Adrenal gland (tissue), 5 donors: Measurements from ENCODE around the gene RASA3.

Experiments used
- POLR2A ChIP-seq, 2 donors: fragments of 450-650 bp; IDR thresholded peaks; one replicate each; pipeline ENCODE4 v1.6.1; 2017; ENCODE audit warnings: antibody characterized with exemption in 2 of 2, mild to moderate bottlenecking in 2 of 2, moderate library complexity in 1 of 2
- TF ChIP-seq, protein P1 (sequence below), 6 experiments: fragments of 450-650 bp in 4 of 6; fragments of 200-600 bp in 2 of 6; sonication (generic) in 1 of 6; IDR thresholded peaks; 1 replicate in 5 of 6; 2 replicates in 1 of 6; pipeline versions ENCODE4 v1.5.1 to v1.8.0; 2016 to 2021; ENCODE audit warnings: antibody characterized with exemption in 6 of 6, mild to moderate bottlenecking in 2 of 6, moderate library complexity in 1 of 6
- donor health status: DM: no; HTN: no; CAD: no.

DNA sequence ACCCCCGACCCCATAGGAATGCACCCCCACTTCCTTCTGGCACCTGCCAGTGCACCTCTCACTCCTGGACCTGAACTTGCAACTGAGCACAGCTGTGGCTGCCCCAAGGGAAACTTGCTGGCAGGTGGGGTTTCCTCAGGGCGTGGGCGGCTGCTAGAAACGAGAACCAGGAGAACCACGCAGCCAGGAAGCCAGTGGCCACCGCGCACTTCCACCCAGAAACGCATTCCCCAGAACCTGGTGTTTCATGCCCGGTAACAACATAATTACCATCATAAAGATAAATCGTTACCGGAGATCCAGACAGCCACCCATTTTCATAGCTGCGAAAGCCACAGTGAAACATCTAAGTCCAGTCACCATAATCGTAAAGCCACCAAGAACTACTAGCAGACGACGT is 83.4 kb downstream of the RASA3 start:
- TF ChIP-seq, protein P1, sequence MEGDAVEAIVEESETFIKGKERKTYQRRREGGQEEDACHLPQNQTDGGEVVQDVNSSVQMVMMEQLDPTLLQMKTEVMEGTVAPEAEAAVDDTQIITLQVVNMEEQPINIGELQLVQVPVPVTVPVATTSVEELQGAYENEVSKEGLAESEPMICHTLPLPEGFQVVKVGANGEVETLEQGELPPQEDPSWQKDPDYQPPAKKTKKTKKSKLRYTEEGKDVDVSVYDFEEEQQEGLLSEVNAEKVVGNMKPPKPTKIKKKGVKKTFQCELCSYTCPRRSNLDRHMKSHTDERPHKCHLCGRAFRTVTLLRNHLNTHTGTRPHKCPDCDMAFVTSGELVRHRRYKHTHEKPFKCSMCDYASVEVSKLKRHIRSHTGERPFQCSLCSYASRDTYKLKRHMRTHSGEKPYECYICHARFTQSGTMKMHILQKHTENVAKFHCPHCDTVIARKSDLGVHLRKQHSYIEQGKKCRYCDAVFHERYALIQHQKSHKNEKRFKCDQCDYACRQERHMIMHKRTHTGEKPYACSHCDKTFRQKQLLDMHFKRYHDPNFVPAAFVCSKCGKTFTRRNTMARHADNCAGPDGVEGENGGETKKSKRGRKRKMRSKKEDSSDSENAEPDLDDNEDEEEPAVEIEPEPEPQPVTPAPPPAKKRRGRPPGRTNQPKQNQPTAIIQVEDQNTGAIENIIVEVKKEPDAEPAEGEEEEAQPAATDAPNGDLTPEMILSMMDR (IDR thresholded peaks at IDR 0.05), result no peak
- TF ChIP-seq POLR2A (IDR thresholded peaks at IDR 0.05), result no peak
